Fibroblast of pulmonary artery (primary cell): Measurements from ENCODE around the gene PHF21B.

Source experiments
- DNase-seq: peaks from one replicate; pipeline ENCODE4 v3.0.0-alpha.2; 2010; ENCODE audit warnings: low read depth
- H3K4me3 ChIP-seq: replicated peaks from 2 replicates; pipeline ENCODE4 v1.5.1; 2011; ENCODE audit warnings: low read depth, mild to moderate bottlenecking, control low read depth, low read length, moderate library complexity
- CTCF ChIP-seq: IDR thresholded peaks from 2 replicates; pipeline ENCODE4 v1.5.1; 2011; ENCODE audit warnings: mild to moderate bottlenecking, control low read depth, low read length, inconsistent platforms; ENCODE audit errors: missing control alignments

The PHF21B gene

GRCh38 chr22:45051946-45052345 is 42.1 kb upstream of the PHF21B start:
- H3K4me3 ChIP-seq: no peak overlapping the region
- no peak for TF ChIP-seq CTCF
- no peak for DNase-seq

- TF ChIP-seq CTCF: no peak
- H3K4me3 ChIP-seq: no peak overlapping the region
- DNase-seq: no peak
Measured at GRCh38 chr22:45051419-45051818, 41.6 kb upstream of the PHF21B start.

- DNase-seq: no peak
Measured at GRCh38 chr22:45047260-45047659, 37.5 kb upstream of the PHF21B start.

GRCh38 chr22:45045208-45045607 is 35.4 kb upstream of the PHF21B start:
- DNase-seq: no peak
- no peak overlapping the region for H3K4me3 ChIP-seq
- TF ChIP-seq CTCF: no peak

More at GRCh38 chr22:45047260-45047659, 37.5 kb upstream of the PHF21B start:
- TF ChIP-seq CTCF: no peak
- H3K4me3 ChIP-seq: no peak overlapping the region

GRCh38 chr22:45042263-45042662 is 32.5 kb upstream of the PHF21B start:
- no peak for DNase-seq
- H3K4me3 ChIP-seq: no peak overlapping the region
- no peak for TF ChIP-seq CTCF

- no peak overlapping the region for H3K4me3 ChIP-seq
- TF ChIP-seq CTCF: no peak
- DNase-seq: no peak
Measured at GRCh38 chr22:45039133-45039532, 29.3 kb upstream of the PHF21B start.

- H3K4me3 ChIP-seq: no peak overlapping the region
- no peak for TF ChIP-seq CTCF
- peak; percentile 11 for DNase-seq
Measured at GRCh38 chr22:45036154-45036553, 26.3 kb upstream of the PHF21B start.
